ENCODE data around the gene PRR5.
"Not testable (repeated sequence)": the region's sequence is repeated elsewhere in the genome, so short reads cannot be mapped to it uniquely, and the experiment has no call there.

Gene PRR5, protein sequence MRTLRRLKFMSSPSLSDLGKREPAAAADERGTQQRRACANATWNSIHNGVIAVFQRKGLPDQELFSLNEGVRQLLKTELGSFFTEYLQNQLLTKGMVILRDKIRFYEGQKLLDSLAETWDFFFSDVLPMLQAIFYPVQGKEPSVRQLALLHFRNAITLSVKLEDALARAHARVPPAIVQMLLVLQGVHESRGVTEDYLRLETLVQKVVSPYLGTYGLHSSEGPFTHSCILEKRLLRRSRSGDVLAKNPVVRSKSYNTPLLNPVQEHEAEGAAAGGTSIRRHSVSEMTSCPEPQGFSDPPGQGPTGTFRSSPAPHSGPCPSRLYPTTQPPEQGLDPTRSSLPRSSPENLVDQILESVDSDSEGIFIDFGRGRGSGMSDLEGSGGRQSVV

GRCh38 chr22:44701824-44702478, at the start of gene PRR5:
Gene PRR5 (plus strand): TSS chr22:44702204. CDS start chr22:44702475, 271 bp downstream.
- Mint-ChIP-seq H3K4me3 (peak within 1 kb of the TSS; percentile 90 to 98 (median 96)), H3K9me3 (no peaks in the 10 kb centered on the region), H3K27ac (peak within 1 kb of the TSS; percentile 93 to 98 (median 96)), H3K36me3 (ENCODE audit: low read depth) (peaks cover 4% of the 10 kb centered on the region), H3K4me1 (peaks cover 46% of the 10 kb centered on the region), H3K27me3 (ENCODE audit: low read depth) (peaks cover 5% of the 10 kb centered on the region)
- TF ChIP-seq, protein P1, sequence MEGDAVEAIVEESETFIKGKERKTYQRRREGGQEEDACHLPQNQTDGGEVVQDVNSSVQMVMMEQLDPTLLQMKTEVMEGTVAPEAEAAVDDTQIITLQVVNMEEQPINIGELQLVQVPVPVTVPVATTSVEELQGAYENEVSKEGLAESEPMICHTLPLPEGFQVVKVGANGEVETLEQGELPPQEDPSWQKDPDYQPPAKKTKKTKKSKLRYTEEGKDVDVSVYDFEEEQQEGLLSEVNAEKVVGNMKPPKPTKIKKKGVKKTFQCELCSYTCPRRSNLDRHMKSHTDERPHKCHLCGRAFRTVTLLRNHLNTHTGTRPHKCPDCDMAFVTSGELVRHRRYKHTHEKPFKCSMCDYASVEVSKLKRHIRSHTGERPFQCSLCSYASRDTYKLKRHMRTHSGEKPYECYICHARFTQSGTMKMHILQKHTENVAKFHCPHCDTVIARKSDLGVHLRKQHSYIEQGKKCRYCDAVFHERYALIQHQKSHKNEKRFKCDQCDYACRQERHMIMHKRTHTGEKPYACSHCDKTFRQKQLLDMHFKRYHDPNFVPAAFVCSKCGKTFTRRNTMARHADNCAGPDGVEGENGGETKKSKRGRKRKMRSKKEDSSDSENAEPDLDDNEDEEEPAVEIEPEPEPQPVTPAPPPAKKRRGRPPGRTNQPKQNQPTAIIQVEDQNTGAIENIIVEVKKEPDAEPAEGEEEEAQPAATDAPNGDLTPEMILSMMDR (IDR thresholded peaks at IDR 0.05; ENCODE audit: unreplicated experiment in 3 of 3): no peak

DNA sequence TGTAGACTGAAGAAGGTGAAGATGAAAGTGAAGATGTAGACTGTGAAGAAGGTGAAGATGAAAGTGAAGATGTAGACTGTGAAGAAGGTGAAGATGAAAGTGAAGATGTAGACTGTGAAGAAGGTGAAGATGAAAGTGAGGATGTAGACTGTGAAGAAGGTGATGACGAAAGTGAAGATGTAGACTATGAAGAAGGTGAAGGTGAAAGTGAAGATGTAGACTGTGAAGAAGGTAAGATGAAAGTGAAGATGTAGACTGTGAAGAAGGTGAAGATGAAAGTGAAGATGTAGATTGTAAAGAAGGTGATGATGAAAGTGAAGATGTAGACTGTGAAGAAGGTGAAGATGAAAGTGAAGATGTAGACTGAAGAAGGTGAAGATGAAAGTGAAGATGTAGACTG, 49.1 kb upstream of the PRR5 start:
- H3K9me3 Mint-ChIP-seq; H3K36me3 Mint-ChIP-seq (ENCODE audit: low read depth); H3K4me1 Mint-ChIP-seq; H3K4me3 Mint-ChIP-seq; H3K27ac Mint-ChIP-seq; H3K27me3 Mint-ChIP-seq (ENCODE audit: low read depth): not testable (repeated sequence)

- Mint-ChIP-seq H3K27ac (peak overlapping the region in 2 of 3 experiments; percentile 68 to 84), H3K9me3 (no peaks in the 10 kb centered on the region), H3K4me3 (no peak overlapping the region), H3K4me1 (peaks cover 43% of the 10 kb centered on the region), H3K36me3 (ENCODE audit: low read depth) (no peaks in the 10 kb centered on the region), H3K27me3 (ENCODE audit: low read depth) (no peaks in the 10 kb centered on the region)
- TF ChIP-seq, protein P1 (IDR thresholded peaks at IDR 0.05; ENCODE audit: unreplicated experiment in 3 of 3): no peak
Observed at GRCh38 chr22:44658311-44658953, 43.6 kb upstream of the PRR5 start.

GRCh38 chr22:44659140-44659539, 42.9 kb upstream of the PRR5 start:
- Mint-ChIP-seq H3K36me3 (ENCODE audit: low read depth) (no peaks in the 10 kb centered on the region), H3K9me3 (no peaks in the 10 kb centered on the region), H3K4me1 (peaks cover 47% of the 10 kb centered on the region), H3K4me3 (no peak overlapping the region), H3K27ac (peak overlapping the region in 2 of 3 experiments; percentile 68 to 84), H3K27me3 (ENCODE audit: low read depth) (no peaks in the 10 kb centered on the region)
- TF ChIP-seq, protein P1 (IDR thresholded peaks at IDR 0.05; ENCODE audit: unreplicated experiment in 3 of 3): no peak

DNA sequence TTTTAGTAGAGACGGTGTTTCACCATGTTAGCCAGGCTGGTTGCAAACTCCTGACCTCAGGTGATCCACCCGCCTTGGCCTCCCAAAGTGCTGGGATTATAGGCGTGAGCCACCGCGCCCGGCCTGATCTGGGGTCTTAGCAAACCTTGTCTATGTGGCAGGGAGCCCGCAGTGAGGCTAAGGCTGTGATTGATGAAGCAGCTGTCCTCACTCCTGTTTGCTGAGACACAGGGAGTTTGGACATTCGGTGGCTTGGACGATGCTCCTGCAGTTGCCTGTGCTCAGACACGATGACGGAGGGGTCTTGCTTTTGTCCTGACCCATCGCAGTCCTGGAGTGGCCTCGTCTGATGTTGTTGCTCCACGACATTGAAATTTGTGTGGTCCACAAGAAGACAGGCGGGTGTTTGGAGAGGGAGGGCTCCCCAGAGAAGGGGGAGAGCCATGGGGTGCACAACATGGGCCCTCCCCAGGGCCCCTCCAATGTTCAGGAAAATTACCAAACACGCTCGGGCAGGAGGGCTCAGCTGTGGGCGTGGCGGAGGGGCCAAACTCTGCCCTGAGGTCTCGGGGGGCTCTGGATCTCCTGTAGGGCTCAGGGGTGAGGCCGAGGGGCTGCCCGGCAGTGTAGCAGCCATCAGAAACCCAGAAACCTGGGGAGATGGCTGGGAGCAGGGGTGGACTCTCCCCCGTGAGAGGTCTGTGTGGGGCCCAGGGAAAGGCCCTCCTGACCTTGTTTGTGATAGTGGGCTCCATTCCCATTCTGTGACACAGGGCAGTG, 41.8 kb upstream of the PRR5 start:
- peak overlapping the region in 1 of 3 experiments; percentile 45 for H3K4me3 Mint-ChIP-seq
- TF ChIP-seq, protein P1 (IDR thresholded peaks at IDR 0.05; ENCODE audit: unreplicated experiment in 3 of 3): no peak
- no peaks in the 10 kb centered on the region for H3K9me3 Mint-ChIP-seq
- H3K27ac Mint-ChIP-seq: peak overlapping the region in 2 of 3 experiments; percentile 48 to 67
- H3K4me1 Mint-ChIP-seq: peaks cover 48% of the 10 kb centered on the region
- no peaks in the 10 kb centered on the region for H3K36me3 Mint-ChIP-seq (ENCODE audit: low read depth)
- no peaks in the 10 kb centered on the region for H3K27me3 Mint-ChIP-seq (ENCODE audit: low read depth)
